ENCODE data around the gene PHACTR1. TPM values are rescaled to one million over a fixed set of nuclear protein-coding genes. Genes with fewer than 3 reads are reported as not detected.

The PHACTR1 gene
- polyA plus RNA-seq, 2 of the 4 experiments (the other 2 are of a cell fraction): not detected

DNA sequence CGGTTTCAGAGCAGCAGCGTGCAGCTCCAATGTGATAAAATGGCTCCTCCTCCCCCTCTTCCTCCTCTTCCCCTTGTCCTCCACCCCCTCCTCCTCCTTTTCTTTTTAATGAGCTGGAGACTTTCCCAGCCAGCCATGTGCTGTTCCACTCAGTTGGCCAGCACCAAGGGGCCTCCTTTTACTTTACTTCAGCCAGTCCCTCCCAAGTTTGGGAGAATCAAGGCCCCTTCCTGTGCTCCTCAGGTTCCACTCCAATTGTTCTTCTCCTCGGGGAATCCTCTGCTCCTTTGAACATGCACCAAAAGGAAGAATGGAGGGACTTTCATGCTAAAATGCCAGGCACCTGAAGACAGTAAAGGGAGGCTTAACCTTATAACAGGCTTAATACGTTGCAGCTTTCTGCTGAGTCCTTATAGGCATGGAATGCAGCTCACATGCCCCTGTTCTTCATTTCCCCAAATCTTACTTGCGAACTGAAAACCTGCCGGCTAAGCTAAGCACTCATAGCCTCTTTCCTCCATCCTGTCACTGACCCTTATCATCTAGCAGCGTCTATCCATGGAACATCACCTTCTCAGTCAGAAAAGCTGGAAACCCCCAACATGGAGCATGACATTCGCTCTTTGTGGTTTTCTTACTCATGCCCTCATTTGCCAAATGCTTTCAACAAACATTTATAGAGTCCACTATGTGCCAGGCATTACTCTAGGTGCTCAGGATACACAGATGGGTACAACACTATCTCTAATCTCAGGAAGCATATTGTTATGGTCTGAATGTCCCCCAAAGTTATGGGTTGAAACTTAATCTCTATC is 170.6 kb downstream of the PHACTR1 start:
- 53% methylated on average over 8 of the region's 8 CpGs for WGBS (ENCODE audit: missing lambda C conversion rate)
- no peak overlapping the region for H3K4me2 ChIP-seq
- H3K27ac ChIP-seq: no peak overlapping the region
- ChIA-PET POLR2A (no interaction called here), CTCF (interaction anchor here (0.7 to 1.5 kb wide), 2 partner anchors 14 to 483 kb away, joined by 3 to 5 read pairs; no protein-coding TSS in a partner anchor)
- H3K4me3 ChIP-seq: no peak overlapping the region
- ATAC-seq (no peak), FAIRE-seq (no peak), DNase-seq (ENCODE audit: low read depth in 1 of 2, low spot score in 1 of 2) (no peak)
- peaks cover 9% of the 10 kb centered on the region; the same call in 2 of the 3 replicates for H3K9me3 ChIP-seq
- TF ChIP-seq SREBF2 (IDR thresholded peaks at IDR 0.05): no peak
- TF ChIP-seq HDAC2 (IDR thresholded peaks at IDR 0.05): no peak
- TF ChIP-seq, protein P1, sequence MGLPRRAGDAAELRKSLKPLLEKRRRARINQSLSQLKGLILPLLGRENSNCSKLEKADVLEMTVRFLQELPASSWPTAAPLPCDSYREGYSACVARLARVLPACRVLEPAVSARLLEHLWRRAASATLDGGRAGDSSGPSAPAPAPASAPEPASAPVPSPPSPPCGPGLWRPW (IDR thresholded peaks at IDR 0.05): no peak
- no peaks in the 10 kb centered on the region for H3K4me1 ChIP-seq

DNA sequence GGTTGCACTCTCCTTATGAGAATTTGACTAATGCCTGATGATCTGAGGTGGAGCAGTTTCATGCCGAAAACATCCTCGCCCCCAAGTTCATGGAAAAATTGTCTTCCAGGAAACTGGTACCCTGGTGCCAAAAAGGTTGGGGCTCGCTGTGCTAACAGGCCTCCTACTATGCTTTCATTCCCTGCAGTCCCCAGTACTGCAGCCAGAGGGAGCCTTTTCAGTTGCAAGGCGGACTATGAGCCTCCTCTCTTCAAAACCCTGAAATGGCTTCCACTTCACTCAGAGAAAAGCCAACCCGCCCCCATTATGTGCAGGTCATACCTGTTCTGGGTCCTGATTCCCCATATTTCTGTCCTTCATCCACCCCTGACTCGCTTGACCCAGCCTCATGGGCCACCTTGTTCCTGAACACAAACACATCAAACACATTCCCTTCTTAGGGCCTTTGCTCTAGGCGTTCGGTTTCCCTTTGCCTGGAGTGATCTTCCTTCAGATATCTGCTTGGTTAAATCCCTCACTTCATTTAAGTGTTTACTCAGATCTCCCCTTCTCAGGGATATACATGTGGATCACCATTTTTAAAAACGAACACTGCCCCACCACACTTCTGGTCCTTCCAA is 173.7 kb downstream of the PHACTR1 start:
- Histone ChIP-seq H3K4me1 (peaks cover 3% of the 10 kb centered on the region; the same call in 1 of the 3 replicates), H3K4me2 (no peak overlapping the region), H3K9me3 (peaks cover 9% of the 10 kb centered on the region; the same call in 2 of the 3 replicates), H3K27ac (no peak overlapping the region), H3K4me3 (no peak overlapping the region)
- 63% methylated on average over 9 of the region's 9 CpGs for WGBS (ENCODE audit: missing lambda C conversion rate)
- no peak for FAIRE-seq
- POLR2A ChIA-PET: no interaction called here
- CTCF ChIA-PET: interaction anchor here (1.3 kb wide), 1 partner anchor 252 kb away, joined by 3 read pairs; no protein-coding TSS in a partner anchor
- TF ChIP-seq CHD4 (IDR thresholded peaks at IDR 0.05; ENCODE audit: borderline replicate concordance) (no peak), HOXB13 (CRISPR knock-in tag; IDR thresholded peaks at IDR 0.05; ENCODE audit: low read depth) (no peak), ZFP36 (IDR thresholded peaks at IDR 0.05; ENCODE audit: borderline replicate concordance, partially characterized antibody) (no peak), NPAS2 (CRISPR knock-in tag; IDR thresholded peaks at IDR 0.05; ENCODE audit: borderline replicate concordance) (no peak), CBX2 (IDR thresholded peaks at IDR 0.05; ENCODE audit: borderline replicate concordance, low read depth) (no peak), EP300 (IDR thresholded peaks at IDR 0.05) (no peak), EHF (CRISPR knock-in tag; IDR thresholded peaks at IDR 0.05) (no peak), HOXA7 (CRISPR knock-in tag; IDR thresholded peaks at IDR 0.05) (no peak)
- TF ChIP-seq, protein P2, sequence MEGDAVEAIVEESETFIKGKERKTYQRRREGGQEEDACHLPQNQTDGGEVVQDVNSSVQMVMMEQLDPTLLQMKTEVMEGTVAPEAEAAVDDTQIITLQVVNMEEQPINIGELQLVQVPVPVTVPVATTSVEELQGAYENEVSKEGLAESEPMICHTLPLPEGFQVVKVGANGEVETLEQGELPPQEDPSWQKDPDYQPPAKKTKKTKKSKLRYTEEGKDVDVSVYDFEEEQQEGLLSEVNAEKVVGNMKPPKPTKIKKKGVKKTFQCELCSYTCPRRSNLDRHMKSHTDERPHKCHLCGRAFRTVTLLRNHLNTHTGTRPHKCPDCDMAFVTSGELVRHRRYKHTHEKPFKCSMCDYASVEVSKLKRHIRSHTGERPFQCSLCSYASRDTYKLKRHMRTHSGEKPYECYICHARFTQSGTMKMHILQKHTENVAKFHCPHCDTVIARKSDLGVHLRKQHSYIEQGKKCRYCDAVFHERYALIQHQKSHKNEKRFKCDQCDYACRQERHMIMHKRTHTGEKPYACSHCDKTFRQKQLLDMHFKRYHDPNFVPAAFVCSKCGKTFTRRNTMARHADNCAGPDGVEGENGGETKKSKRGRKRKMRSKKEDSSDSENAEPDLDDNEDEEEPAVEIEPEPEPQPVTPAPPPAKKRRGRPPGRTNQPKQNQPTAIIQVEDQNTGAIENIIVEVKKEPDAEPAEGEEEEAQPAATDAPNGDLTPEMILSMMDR (IDR thresholded peaks at IDR 0.05): peak; percentile 12; the same call in 1 of the 3 replicates
- peak in 1 of 2 experiments; percentile 17 for DNase-seq (ENCODE audit: low read depth in 1 of 2, low spot score in 1 of 2)
- ATAC-seq: 0 out of 6 replicates have a peak, but pooled peaks of 1 of the 2 experiments have one; percentile 42

DNA sequence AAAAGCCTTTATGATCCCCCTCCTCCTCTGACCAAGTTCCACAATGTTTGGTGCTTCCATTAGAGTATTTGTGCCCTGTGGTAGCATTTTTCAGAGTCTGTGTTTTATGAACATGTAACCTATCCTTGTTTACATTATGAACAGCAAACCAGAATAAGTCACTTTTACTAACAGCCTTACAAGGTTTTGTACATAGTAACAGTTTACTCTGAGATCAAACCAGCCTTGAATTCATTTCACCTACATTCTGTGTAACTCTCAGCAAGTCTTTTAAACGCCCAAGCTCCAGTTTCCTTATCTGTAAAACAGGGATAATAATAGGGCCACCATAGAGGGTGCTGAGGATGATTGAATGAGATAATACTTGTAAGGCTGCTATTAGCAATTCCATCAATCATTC is 175.0 kb downstream of the PHACTR1 start:
- CTCF ChIA-PET: interaction anchor here (0.6 to 1.4 kb wide), 4 partner anchors 8 to 1954 kb away, joined by 3 to 6 read pairs (median 3); no protein-coding TSS in a partner anchor
- 12% methylated on average over 1 of the region's 1 CpG for WGBS (ENCODE audit: missing lambda C conversion rate)

DNA sequence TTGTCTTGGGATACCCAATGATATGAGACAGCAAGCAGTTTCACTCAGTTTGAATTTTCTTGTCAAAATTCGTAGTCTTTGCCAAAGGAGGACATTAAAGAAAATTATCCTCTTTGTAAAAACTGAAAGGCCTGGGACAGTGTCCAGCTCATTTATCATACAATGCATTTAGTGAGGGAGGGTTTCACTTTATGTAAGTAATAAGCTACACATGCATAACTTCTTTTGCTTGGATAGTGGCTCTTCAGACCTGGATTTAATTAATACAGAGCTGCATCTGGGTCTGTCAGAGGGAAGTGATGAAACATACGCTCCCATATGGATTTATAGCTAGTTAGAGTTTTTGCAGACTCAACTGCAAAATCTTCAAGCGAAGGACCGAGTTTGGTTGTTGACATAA is 175.6 kb downstream of the PHACTR1 start:
- POLR2A ChIA-PET: no interaction called here
- no peak for FAIRE-seq
- TF ChIP-seq CEBPB (IDR thresholded peaks at IDR 0.05): no peak
- TF ChIP-seq GATA3 (IDR thresholded peaks at IDR 0.05; ENCODE audit: borderline replicate concordance): no peak
- TF ChIP-seq MAFK (IDR thresholded peaks at IDR 0.05; ENCODE audit: partially characterized antibody): no peak
- TF ChIP-seq FOSB (CRISPR knock-in tag; IDR thresholded peaks at IDR 0.05): no peak
- TF ChIP-seq, protein P3, sequence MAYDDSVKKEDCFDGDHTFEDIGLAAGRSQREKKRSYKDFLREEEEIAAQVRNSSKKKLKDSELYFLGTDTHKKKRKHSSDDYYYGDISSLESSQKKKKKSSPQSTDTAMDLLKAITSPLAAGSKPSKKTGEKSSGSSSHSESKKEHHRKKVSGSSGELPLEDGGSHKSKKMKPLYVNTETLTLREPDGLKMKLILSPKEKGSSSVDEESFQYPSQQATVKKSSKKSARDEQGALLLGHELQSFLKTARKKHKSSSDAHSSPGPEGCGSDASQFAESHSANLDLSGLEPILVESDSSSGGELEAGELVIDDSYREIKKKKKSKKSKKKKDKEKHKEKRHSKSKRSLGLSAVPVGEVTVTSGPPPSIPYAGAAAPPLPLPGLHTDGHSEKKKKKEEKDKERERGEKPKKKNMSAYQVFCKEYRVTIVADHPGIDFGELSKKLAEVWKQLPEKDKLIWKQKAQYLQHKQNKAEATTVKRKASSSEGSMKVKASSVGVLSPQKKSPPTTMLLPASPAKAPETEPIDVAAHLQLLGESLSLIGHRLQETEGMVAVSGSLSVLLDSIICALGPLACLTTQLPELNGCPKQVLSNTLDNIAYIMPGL (CRISPR knock-in tag; IDR thresholded peaks at IDR 0.05; ENCODE audit: borderline replicate concordance): no peak
- TF ChIP-seq, protein P2 (IDR thresholded peaks at IDR 0.05): no peak
- TF ChIP-seq RNF2 (IDR thresholded peaks at IDR 0.05; ENCODE audit: borderline replicate concordance, low read depth): no peak
- TF ChIP-seq PHF8 (IDR thresholded peaks at IDR 0.05; ENCODE audit: borderline replicate concordance, low read depth): no peak

More for the DNA sequence above, 175.0 kb downstream of the PHACTR1 start:
- ATAC-seq (no peak), FAIRE-seq (no peak), DNase-seq (ENCODE audit: low read depth in 1 of 2, low spot score in 1 of 2) (no peak)
- Histone ChIP-seq H3K4me3 (no peak overlapping the region), H3K4me1 (peaks cover 3% of the 10 kb centered on the region; the same call in 1 of the 3 replicates), H3K4me2 (no peak overlapping the region), H3K9me3 (peaks cover 9% of the 10 kb centered on the region; the same call in 2 of the 3 replicates), H3K27ac (no peak overlapping the region)
- POLR2A ChIA-PET: no interaction called here
- no peak for TF ChIP-seq TP53 (CRISPR knock-in tag; IDR thresholded peaks at IDR 0.05)
- TF ChIP-seq, protein P4, sequence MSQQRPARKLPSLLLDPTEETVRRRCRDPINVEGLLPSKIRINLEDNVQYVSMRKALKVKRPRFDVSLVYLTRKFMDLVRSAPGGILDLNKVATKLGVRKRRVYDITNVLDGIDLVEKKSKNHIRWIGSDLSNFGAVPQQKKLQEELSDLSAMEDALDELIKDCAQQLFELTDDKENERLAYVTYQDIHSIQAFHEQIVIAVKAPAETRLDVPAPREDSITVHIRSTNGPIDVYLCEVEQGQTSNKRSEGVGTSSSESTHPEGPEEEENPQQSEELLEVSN (IDR thresholded peaks at IDR 0.05; ENCODE audit: borderline replicate concordance, low read depth): no peak

More for the DNA sequence above, 175.6 kb downstream of the PHACTR1 start:
- H3K9me3 ChIP-seq: peaks cover 9% of the 10 kb centered on the region; the same call in 2 of the 3 replicates
- no peak overlapping the region for H3K4me3 ChIP-seq
- no peak overlapping the region for H3K4me2 ChIP-seq
- 28% methylated on average over 4 of the region's 4 CpGs for WGBS (ENCODE audit: missing lambda C conversion rate)
- H3K4me1 ChIP-seq: peaks cover 3% of the 10 kb centered on the region; the same call in 1 of the 3 replicates
- CTCF ChIA-PET: interaction anchor here (0.6 to 1.4 kb wide), 4 partner anchors 9 to 1953 kb away, joined by 3 to 6 read pairs (median 3); no protein-coding TSS in a partner anchor
- no peak overlapping the region for H3K27ac ChIP-seq
- ATAC-seq (no peak), DNase-seq (ENCODE audit: low read depth in 1 of 2, low spot score in 1 of 2) (no peak)

Measured in A549 (cell line).